HepG2 (cell line): ENCODE data around the gene VWA3A. TPM values are rescaled to one million over a fixed set of nuclear protein-coding genes. Genes with fewer than 3 reads are reported as not detected.

Source experiments
- HNRNPK ChIP-seq: fragments of 200-400 bp; formaldehyde crosslinking; IDR thresholded peaks from 2 replicates; pipeline ENCODE4 v1.6.1; 2018; ENCODE audit warnings: low read length, low read depth, moderate library complexity, mild to moderate bottlenecking; ENCODE audit not compliant: poor library complexity, severe bottlenecking
- ZNF501 ChIP-seq: sonication (generic); formaldehyde crosslinking; IDR thresholded peaks from 2 replicates; pipeline ENCODE4 v1.5.1; 2020; ENCODE audit warnings: mild to moderate bottlenecking, moderate library complexity, missing genetic modification reagents
- ZNF557 ChIP-seq: sonication (generic); formaldehyde crosslinking; IDR thresholded peaks from 2 replicates; pipeline ENCODE4 v1.4.0; 2020; ENCODE audit warnings: missing genetic modification reagents
- ZNF720 ChIP-seq: sonication (generic); formaldehyde crosslinking; IDR thresholded peaks from 2 replicates; pipeline ENCODE4 v1.4.0; 2020; ENCODE audit warnings: missing genetic modification reagents
- polyA plus RNA-seq, 8 experiments: library from polyadenylated mRNA; depleted of rRNA in 3 of 8; stranded (reverse) in 7 of 8; unstranded in 1 of 8; fragments of >200 nt; fragmentation: Illumina TruSeq in 4 of 8; extraction: Trizol in 4 of 8; gene quantifications; 2 replicates each; pipeline versions ENCODE4 v1.2.1 to v1.2.3, GENCODE V29; 2011 to 2016; ENCODE audit warnings: low read depth in 4 of 8, missing spikeins in 1 of 8, mixed read lengths in 1 of 8; ENCODE audit not compliant: insufficient read depth in 1 of 8
- total RNA-seq, 5 experiments: library from RNA; depleted of rRNA; stranded (reverse); fragments of >200 nt; fragmentation: Illumina TruSeq; extraction: Trizol; gene quantifications; 2 replicates each; pipeline ENCODE4 v1.2.3, GENCODE V29; 2016; ENCODE audit warnings: low read depth in 1 of 5
- TF ChIP-seq, protein P1 (sequence below): sonication (generic); formaldehyde crosslinking; IDR thresholded peaks from 2 replicates; pipeline ENCODE4 v1.4.0; 2020; ENCODE audit warnings: mild to moderate bottlenecking, missing genetic modification reagents
- TF ChIP-seq, protein P2 (sequence below): sonication (generic); formaldehyde crosslinking; IDR thresholded peaks from 2 replicates; pipeline ENCODE4 v1.8.0; 2022; ENCODE audit warnings: low read depth, missing genetic modification reagents
- TF ChIP-seq, protein P3 (sequence below), 2 experiments: IDR thresholded peaks; 2 replicates each; pipeline ENCODE4 v1.6.1; 2011 to 2012; ENCODE audit warnings: low read length in 2 of 2, borderline replicate concordance in 1 of 2, low read depth in 1 of 2, mild to moderate bottlenecking in 1 of 2, moderate library complexity in 1 of 2

Gene VWA3A
- total and polyA plus RNA-seq, 2 of the 13 experiments (the other 11 are each of a cell fraction or from before 2014, with no cell fraction given), result 0.03 to 0.07 TPM

DNA sequence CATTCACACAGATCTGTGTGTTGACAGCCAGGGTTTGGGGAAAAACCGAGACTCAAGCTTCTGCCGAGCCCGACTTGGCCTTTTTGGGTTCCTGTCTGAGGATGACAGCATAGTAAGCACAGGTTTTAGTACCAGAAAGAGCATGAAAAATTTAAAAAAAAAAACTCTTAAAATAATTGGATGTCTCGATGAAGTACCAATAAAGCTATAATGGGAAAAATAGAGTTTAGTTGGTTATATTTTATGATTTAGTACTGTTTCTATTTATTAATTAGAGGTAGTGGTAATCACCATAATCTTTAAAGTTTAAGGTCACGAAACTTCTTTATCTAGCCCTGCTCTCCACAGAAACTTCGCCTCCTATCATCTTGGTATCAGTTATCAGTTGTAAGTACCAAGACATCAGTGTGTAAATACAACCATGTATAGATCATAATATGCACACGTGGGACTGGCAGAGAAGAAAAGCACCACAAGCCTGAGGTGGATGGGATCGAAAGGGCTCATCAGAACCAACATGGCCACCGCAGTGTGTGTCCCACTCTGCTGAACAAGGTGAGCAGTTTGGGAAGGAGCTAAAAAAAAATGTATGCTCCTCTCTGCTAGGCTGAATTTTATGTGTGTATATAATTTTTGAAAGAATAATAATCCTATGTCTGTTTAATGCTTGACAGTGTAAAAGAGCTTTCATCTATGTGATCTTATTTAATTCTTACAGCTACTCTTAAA, 99.4 kb downstream of the VWA3A start (continued):
- TF ChIP-seq, protein P1, sequence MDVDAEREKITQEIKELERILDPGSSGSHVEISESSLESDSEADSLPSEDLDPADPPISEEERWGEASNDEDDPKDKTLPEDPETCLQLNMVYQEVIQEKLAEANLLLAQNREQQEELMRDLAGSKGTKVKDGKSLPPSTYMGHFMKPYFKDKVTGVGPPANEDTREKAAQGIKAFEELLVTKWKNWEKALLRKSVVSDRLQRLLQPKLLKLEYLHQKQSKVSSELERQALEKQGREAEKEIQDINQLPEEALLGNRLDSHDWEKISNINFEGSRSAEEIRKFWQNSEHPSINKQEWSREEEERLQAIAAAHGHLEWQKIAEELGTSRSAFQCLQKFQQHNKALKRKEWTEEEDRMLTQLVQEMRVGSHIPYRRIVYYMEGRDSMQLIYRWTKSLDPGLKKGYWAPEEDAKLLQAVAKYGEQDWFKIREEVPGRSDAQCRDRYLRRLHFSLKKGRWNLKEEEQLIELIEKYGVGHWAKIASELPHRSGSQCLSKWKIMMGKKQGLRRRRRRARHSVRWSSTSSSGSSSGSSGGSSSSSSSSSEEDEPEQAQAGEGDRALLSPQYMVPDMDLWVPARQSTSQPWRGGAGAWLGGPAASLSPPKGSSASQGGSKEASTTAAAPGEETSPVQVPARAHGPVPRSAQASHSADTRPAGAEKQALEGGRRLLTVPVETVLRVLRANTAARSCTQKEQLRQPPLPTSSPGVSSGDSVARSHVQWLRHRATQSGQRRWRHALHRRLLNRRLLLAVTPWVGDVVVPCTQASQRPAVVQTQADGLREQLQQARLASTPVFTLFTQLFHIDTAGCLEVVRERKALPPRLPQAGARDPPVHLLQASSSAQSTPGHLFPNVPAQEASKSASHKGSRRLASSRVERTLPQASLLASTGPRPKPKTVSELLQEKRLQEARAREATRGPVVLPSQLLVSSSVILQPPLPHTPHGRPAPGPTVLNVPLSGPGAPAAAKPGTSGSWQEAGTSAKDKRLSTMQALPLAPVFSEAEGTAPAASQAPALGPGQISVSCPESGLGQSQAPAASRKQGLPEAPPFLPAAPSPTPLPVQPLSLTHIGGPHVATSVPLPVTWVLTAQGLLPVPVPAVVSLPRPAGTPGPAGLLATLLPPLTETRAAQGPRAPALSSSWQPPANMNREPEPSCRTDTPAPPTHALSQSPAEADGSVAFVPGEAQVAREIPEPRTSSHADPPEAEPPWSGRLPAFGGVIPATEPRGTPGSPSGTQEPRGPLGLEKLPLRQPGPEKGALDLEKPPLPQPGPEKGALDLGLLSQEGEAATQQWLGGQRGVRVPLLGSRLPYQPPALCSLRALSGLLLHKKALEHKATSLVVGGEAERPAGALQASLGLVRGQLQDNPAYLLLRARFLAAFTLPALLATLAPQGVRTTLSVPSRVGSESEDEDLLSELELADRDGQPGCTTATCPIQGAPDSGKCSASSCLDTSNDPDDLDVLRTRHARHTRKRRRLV (CRISPR knock-in tag), result peak; percentile 97
- TF ChIP-seq, protein P2, sequence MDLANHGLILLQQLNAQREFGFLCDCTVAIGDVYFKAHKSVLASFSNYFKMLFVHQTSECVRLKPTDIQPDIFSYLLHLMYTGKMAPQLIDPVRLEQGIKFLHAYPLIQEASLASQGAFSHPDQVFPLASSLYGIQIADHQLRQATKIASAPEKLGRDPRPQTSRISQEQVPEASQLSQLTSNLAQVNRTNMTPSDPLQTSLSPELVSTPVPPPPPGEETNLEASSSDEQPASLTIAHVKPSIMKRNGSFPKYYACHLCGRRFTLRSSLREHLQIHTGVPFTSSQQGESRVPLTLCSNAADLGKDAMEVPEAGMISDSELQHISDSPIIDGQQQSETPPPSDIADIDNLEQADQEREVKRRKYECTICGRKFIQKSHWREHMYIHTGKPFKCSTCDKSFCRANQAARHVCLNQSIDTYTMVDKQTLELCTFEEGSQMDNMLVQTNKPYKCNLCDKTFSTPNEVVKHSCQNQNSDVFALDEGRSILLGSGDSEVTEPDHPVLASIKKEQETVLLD (CRISPR knock-in tag), result no peak
- TF ChIP-seq HNRNPK (no peak), ZNF557 (CRISPR knock-in tag) (no peak), ZNF501 (CRISPR knock-in tag) (no peak; the same call in 1 of the 2 replicates), ZNF720 (no peak)
- TF ChIP-seq, protein P3, sequence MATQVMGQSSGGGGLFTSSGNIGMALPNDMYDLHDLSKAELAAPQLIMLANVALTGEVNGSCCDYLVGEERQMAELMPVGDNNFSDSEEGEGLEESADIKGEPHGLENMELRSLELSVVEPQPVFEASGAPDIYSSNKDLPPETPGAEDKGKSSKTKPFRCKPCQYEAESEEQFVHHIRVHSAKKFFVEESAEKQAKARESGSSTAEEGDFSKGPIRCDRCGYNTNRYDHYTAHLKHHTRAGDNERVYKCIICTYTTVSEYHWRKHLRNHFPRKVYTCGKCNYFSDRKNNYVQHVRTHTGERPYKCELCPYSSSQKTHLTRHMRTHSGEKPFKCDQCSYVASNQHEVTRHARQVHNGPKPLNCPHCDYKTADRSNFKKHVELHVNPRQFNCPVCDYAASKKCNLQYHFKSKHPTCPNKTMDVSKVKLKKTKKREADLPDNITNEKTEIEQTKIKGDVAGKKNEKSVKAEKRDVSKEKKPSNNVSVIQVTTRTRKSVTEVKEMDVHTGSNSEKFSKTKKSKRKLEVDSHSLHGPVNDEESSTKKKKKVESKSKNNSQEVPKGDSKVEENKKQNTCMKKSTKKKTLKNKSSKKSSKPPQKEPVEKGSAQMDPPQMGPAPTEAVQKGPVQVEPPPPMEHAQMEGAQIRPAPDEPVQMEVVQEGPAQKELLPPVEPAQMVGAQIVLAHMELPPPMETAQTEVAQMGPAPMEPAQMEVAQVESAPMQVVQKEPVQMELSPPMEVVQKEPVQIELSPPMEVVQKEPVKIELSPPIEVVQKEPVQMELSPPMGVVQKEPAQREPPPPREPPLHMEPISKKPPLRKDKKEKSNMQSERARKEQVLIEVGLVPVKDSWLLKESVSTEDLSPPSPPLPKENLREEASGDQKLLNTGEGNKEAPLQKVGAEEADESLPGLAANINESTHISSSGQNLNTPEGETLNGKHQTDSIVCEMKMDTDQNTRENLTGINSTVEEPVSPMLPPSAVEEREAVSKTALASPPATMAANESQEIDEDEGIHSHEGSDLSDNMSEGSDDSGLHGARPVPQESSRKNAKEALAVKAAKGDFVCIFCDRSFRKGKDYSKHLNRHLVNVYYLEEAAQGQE (IDR thresholded peaks at IDR 0.05; ENCODE audit: borderline replicate concordance in 1 of 2, low read depth in 1 of 2, low read length in 2 of 2), result no peak
